Measurements from ENCODE around the gene UNC13B. TPM values are rescaled to one million over a fixed set of nuclear protein-coding genes. Genes with fewer than 3 reads are reported as not detected.
A peak's percentile ranks its signal among the peaks of the same experiment; 100 is the strongest.
"Not testable (repeated sequence)": the region's sequence is repeated elsewhere in the genome, so short reads cannot be mapped to it uniquely, and the experiment has no call there.

The UNC13B gene
- total RNA-seq, 1 donor from 2014 or later: 31.0 TPM

DNA sequence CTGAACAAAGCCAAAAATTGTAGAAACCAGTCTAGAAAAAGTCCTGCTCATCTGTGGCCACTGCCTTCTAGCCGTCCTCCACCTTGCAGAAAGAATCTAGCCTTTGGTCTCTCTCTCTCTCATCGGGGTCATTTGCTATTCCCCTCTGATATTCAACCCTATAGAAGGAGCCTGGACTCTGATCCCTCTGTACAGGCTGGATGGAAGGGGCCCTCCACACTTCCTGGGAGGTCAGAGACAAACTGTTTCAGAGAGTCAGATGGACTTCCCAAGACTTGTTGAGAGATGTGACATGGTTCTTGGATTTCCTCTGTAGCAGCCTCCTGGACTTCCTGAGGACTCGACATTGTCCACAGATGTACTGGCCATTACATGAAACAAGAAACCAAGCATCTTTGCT lies 243.1 kb downstream of the UNC13B start:
- H3K9me3 Mint-ChIP-seq: no peaks in the 10 kb centered on the region

DNA sequence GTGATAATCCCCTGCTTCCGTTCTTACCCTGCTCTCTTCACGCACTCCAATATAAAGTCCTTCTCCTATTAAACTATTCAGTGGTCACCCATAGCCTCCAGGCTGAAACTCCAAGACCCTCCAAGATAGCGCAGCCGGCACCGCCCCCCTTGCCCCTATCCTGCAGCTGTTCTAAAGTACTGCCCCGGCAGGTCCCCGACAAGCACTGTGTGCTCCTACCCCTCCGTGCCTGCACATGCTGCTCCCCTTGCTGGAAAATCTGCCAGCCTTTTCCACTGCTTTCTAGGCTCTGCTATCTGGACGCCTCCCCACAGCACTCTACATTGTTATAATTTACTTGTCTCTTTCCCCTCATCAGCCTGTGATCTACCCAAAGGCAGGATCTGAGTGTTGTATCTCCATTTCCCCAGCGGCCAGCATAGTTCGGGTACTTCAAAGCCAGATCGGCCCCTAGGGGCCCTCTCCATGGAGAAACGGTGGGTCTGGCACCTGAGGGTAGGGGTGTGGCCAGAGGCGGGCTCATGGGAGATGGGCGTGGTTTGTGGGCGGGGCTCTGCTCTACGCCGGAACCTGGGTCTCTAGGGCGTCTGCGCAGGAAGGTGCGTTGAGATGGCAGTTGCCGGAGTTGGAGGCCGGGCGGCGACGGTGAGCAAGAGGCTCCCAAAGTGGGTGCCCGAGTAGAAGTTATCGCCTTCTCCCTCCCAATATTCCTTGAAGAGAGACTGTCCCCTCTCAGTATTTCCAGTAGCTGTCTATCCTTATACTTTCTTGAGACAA lies 244.6 kb downstream of the UNC13B start:
- DNase-seq (ENCODE audit: low spot score in 2 of 2, unreplicated experiment in 2 of 2): peak; percentile 73 to 90
- Mint-ChIP-seq H3K27ac (peak overlapping the region; percentile 85), H3K27me3 (ENCODE audit: low read depth) (no peaks in the 10 kb centered on the region), H3K36me3 (peaks cover 11% of the 10 kb centered on the region), H3K9me3 (no peaks in the 10 kb centered on the region), H3K4me3 (peak overlapping the region; percentile 67), H3K4me1 (peaks cover 18% of the 10 kb centered on the region)
- TF ChIP-seq, protein P1, sequence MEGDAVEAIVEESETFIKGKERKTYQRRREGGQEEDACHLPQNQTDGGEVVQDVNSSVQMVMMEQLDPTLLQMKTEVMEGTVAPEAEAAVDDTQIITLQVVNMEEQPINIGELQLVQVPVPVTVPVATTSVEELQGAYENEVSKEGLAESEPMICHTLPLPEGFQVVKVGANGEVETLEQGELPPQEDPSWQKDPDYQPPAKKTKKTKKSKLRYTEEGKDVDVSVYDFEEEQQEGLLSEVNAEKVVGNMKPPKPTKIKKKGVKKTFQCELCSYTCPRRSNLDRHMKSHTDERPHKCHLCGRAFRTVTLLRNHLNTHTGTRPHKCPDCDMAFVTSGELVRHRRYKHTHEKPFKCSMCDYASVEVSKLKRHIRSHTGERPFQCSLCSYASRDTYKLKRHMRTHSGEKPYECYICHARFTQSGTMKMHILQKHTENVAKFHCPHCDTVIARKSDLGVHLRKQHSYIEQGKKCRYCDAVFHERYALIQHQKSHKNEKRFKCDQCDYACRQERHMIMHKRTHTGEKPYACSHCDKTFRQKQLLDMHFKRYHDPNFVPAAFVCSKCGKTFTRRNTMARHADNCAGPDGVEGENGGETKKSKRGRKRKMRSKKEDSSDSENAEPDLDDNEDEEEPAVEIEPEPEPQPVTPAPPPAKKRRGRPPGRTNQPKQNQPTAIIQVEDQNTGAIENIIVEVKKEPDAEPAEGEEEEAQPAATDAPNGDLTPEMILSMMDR (IDR thresholded peaks at IDR 0.05; ENCODE audit: unreplicated experiment): no peak

More for the DNA sequence above, 243.1 kb downstream of the UNC13B start:
- Mint-ChIP-seq H3K4me3 (no peak overlapping the region), H3K36me3 (peaks cover 19% of the 10 kb centered on the region), H3K27me3 (ENCODE audit: low read depth) (no peaks in the 10 kb centered on the region), H3K4me1 (peaks cover 18% of the 10 kb centered on the region), H3K27ac (no peak overlapping the region)
- no peak for DNase-seq (ENCODE audit: low spot score in 2 of 2, unreplicated experiment in 2 of 2)
- TF ChIP-seq, protein P1 (IDR thresholded peaks at IDR 0.05; ENCODE audit: unreplicated experiment): no peak

DNA sequence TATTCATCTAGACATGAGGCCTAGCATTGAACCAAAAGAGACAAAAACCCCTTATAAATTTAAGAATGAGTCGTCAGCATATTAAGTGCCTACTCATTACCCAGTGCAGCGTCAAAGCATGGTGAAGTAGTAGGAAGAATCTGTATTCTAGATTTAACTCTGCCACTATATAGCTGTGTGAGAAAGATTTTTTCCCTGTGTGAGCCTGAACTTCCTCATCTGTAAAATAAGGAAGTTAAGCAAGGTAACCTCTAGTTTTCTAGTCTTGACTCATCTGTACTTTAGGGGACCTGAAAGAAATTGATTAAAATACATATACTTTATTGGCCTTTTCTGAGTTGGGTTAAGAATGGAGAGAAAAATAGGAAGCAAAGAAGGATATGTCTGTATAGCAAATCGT lies 246.0 kb downstream of the UNC13B start:
- Mint-ChIP-seq H3K4me3 (no peak overlapping the region), H3K27ac (no peak overlapping the region), H3K9me3 (peaks cover 9% of the 10 kb centered on the region), H3K36me3 (peaks cover 13% of the 10 kb centered on the region), H3K4me1 (peaks cover 18% of the 10 kb centered on the region), H3K27me3 (ENCODE audit: low read depth) (no peaks in the 10 kb centered on the region)
- TF ChIP-seq, protein P1 (IDR thresholded peaks at IDR 0.05; ENCODE audit: unreplicated experiment): no peak
- DNase-seq (ENCODE audit: low spot score in 2 of 2, unreplicated experiment in 2 of 2): no peak

DNA sequence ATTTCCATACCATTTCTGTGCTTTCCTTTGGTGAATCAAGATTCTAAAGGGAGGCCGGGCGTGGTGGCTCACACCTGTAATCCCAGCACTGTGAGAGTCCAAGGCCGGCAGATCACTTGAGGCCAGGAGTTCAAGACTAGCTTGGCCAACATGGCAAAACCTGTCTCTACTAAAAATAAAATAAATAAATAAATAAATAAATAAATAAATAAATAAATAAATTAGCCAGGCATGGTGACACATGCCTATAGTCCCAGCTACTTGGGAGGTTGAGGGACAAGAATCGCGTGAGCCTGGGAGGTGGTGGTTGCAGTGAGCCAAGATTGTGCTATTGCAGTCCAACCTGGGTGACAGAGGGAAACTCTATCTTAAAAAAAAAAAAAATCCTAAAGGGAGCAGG lies 247.6 kb downstream of the UNC13B start:
- H3K4me3 Mint-ChIP-seq; H3K27ac Mint-ChIP-seq; H3K27me3 Mint-ChIP-seq (ENCODE audit: low read depth); DNase-seq (ENCODE audit: low spot score in 2 of 2, unreplicated experiment in 2 of 2); H3K36me3 Mint-ChIP-seq: not testable (repeated sequence)
- Mint-ChIP-seq H3K9me3 (peaks cover 13% of the 10 kb centered on the region), H3K4me1 (peaks cover 18% of the 10 kb centered on the region)

DNA sequence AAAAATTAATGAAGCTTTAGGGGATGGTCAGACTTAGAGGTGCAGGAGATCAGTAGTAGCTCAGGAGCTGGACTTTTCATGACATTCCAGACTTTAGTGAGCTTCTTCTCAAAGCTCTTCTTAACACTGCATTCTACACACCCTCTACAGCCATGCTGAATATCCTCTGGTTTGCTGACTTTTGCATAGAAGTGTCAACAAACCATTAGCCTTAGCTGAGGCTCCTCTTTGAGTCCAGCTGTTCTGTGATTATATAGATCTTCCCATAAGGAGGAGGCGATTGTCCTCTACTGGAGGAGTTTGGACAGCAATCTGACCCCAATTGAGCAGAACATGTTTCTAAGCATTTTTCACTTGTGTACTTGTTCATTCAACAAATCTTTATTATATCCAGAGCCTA lies 253.1 kb downstream of the UNC13B start:
- TF ChIP-seq, protein P1 (IDR thresholded peaks at IDR 0.05; ENCODE audit: unreplicated experiment): no peak
- Mint-ChIP-seq H3K4me1 (no peaks in the 10 kb centered on the region), H3K27ac (no peak overlapping the region), H3K9me3 (peaks cover 33% of the 10 kb centered on the region), H3K36me3 (peaks cover 4% of the 10 kb centered on the region), H3K27me3 (ENCODE audit: low read depth) (peaks cover 27% of the 10 kb centered on the region), H3K4me3 (no peak overlapping the region)
- DNase-seq (ENCODE audit: low spot score in 2 of 2, unreplicated experiment in 2 of 2): no peak

DNA sequence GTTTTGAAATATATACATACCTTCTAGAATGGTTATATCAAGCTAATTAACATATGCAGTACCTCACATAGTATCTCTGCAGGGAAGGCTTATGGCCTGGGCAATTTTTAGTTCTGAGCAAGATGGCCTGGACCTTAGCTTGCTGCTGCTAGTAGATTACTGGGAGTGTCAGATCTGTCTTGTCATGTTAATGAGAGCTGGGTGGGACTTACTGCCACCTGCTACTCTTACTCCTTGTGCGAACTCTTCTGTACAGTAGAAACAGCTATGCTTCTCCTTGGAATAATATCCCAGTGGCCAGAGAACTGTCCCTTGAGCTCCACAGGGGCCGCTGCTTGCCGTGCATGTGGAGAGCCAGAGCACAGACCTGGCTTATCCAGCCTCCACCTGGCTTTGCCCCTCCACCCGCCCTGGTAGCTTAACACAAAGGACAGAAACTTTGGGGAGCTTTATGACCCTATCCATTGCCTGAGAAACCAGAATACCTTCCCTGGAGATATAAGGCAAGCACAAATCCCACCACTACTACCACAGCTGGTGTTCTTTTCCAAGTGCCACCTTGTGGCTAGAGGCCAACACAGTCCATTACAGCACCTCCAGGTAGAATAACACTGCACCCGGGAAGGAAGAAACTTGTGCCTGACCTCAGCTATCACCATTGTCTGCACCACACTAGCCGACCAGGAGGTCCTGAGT lies 253.7 kb downstream of the UNC13B start:
- Mint-ChIP-seq H3K4me1 (no peaks in the 10 kb centered on the region), H3K27me3 (ENCODE audit: low read depth) (peaks cover 34% of the 10 kb centered on the region), H3K36me3 (peaks cover 4% of the 10 kb centered on the region), H3K4me3 (no peak overlapping the region), H3K9me3 (peaks cover 37% of the 10 kb centered on the region), H3K27ac (no peak overlapping the region)
- DNase-seq (ENCODE audit: low spot score in 2 of 2, unreplicated experiment in 2 of 2): no peak
- TF ChIP-seq, protein P1 (IDR thresholded peaks at IDR 0.05; ENCODE audit: unreplicated experiment): no peak

Measured in mesothelial cell of epicardium (in vitro differentiated cells).